Testis (tissue), 3 donors: ENCODE data around the gene KCND3. TPM values are rescaled to one million over a fixed set of nuclear protein-coding genes. Genes with fewer than 3 reads are reported as not detected.

Experiments
- DNase-seq: peaks from one replicate; pipeline ENCODE4 v3.0.0-alpha.2; 2019
- H3K27ac ChIP-seq, 2 donors: fragments of 200-600 bp; sonication (generic); one replicate each; pipeline ENCODE4 v1.5.1; 2019
- H3K27me3 ChIP-seq: fragments of 200-600 bp; sonication (generic); one replicate; pipeline ENCODE4 v1.5.1; 2019
- H3K36me3 ChIP-seq: fragments of 200-600 bp; sonication (generic); one replicate; pipeline ENCODE4 v1.5.1; 2017; ENCODE audit warnings: low read depth; ENCODE audit errors: missing control alignments
- H3K4me1 ChIP-seq: fragments of 200-600 bp; sonication (generic); one replicate; pipeline ENCODE4 v1.5.1; 2019
- H3K4me3 ChIP-seq, 2 donors: fragments of 200-600 bp; sonication (generic); one replicate each; pipeline ENCODE4 v1.5.1; 2017 to 2019
- H3K9me3 ChIP-seq: fragments of 200-600 bp; sonication (generic); one replicate; pipeline ENCODE4 v1.5.1; 2017
- POLR2A ChIP-seq: fragments of 450-650 bp; IDR thresholded peaks from one replicate; pipeline ENCODE4 v1.6.1; 2017; ENCODE audit warnings: antibody characterized with exemption, mild to moderate bottlenecking, moderate library complexity
- WGBS, 2 donors: methylation state at CpG; one replicate each; pipeline ENCODE4 v1.1.5; 2018; 5-methylcytosine and 5-hydroxymethylcytosine counted together
- intact Hi-C: fragments of 100-400 bp; cut with DNase I; formaldehyde crosslinking; loops from one replicate; pipeline ENCODE4 v1.15.1; 2023; ENCODE audit warnings: low total_unique reads
- polyA plus RNA-seq: library from polyadenylated mRNA; stranded (reverse); fragments of 350-450 nt; fragmentation: Illumina TruSeq; extraction: RNeasy Lipid Tissue Mini Kit (QIAGEN cat#74804); gene quantifications from one replicate; pipeline ENCODE4 v1.2.3, GENCODE V29; 2014; ENCODE audit warnings: low read depth, low replicate concordance; ENCODE audit not compliant: insufficient read depth
- total RNA-seq, 2 donors: library from RNA; depleted of rRNA; stranded (reverse); fragments of >200 nt; gene quantifications; one replicate each; pipeline ENCODE4 v1.2.3, GENCODE V29; 2016
- TF ChIP-seq, protein P1 (sequence below), 3 experiments: fragments of 450-650 bp in 2 of 3; fragments of 200-600 bp in 1 of 3; sonication (generic) in 1 of 3; IDR thresholded peaks; one replicate each; pipeline ENCODE4 v1.5.1; 2016 to 2019; ENCODE audit warnings: antibody characterized with exemption in 3 of 3, mild to moderate bottlenecking in 2 of 3, moderate library complexity in 1 of 3

KCND3 gene
- total and polyA plus RNA-seq, 3 donors from 2014 or later: 5.5 to 6.6 (median 6.0) TPM

DNA sequence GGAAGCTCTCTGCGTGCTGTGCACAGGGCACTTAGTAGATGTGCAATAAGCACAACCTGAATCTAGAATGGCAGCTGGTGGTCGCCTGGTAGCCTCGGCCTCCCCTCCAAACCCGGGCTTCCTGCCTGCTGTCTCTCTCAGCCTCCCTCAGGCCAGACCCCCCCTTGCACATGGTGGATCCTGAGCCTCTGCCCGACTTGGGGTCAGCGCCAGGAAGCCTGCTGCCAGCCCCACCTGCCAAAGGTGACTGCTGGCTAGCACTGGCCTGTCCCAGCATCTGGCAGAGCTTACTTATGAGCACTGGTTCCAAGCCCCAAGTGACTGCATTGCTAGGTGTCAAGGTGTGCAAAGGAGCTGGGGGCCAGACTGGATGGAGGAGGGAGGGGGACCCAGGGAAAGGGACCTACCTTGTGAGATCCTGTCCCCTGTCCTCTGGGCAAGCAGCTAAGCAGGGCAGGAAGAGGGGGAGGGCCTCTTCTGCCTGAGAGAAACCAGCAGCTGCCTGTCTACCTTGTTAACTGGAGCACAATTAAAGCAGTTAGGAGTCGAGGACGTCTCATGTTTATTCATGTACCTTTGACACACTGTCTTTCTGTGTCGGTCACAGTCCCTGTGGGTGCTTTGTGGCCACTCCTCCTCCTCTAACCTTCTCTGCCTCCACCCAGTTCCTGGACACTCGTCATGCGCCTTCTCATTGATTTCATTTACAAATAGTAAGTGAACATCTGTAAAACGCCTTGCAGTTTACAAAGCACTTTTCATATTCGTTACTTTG lies 132.9 kb downstream of the KCND3 start:
- WGBS, 2 donors: 64% methylated on average over 8 to 13 of the region's 13 CpGs
- Histone ChIP-seq H3K27me3 (no peaks in the 10 kb centered on the region), H3K9me3 (no peaks in the 10 kb centered on the region), H3K4me1 (no peaks in the 10 kb centered on the region), H3K36me3 (no peaks in the 10 kb centered on the region), H3K27ac (no peak overlapping the region), H3K4me3 (no peak overlapping the region)
- intact Hi-C loops: no loop called here
- no peak for DNase-seq
- TF ChIP-seq, protein P1, sequence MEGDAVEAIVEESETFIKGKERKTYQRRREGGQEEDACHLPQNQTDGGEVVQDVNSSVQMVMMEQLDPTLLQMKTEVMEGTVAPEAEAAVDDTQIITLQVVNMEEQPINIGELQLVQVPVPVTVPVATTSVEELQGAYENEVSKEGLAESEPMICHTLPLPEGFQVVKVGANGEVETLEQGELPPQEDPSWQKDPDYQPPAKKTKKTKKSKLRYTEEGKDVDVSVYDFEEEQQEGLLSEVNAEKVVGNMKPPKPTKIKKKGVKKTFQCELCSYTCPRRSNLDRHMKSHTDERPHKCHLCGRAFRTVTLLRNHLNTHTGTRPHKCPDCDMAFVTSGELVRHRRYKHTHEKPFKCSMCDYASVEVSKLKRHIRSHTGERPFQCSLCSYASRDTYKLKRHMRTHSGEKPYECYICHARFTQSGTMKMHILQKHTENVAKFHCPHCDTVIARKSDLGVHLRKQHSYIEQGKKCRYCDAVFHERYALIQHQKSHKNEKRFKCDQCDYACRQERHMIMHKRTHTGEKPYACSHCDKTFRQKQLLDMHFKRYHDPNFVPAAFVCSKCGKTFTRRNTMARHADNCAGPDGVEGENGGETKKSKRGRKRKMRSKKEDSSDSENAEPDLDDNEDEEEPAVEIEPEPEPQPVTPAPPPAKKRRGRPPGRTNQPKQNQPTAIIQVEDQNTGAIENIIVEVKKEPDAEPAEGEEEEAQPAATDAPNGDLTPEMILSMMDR (IDR thresholded peaks at IDR 0.05): no peak
- no peak for TF ChIP-seq POLR2A

DNA sequence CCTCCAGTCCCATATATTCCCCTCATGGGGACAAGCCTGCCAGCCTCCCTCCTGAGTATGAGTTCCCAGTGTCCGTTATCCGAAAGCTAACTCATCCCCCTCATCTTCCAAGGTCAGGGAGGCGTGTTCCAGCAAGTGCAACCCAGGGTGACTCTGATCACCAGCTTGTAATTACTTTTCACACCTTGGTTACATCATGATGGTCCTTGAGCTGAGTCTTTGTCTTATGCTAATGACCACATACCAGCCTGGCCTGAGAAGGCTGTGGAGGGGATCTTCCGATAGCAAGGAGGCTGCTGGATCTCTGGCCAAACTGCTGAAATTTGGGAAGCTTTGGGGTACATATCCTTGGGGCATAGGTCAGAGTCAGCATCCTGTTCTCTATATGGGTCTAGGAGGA lies 134.2 kb downstream of the KCND3 start:
- Histone ChIP-seq H3K36me3 (no peaks in the 10 kb centered on the region), H3K4me1 (no peaks in the 10 kb centered on the region), H3K27ac (no peak overlapping the region), H3K9me3 (no peaks in the 10 kb centered on the region), H3K4me3 (no peak overlapping the region), H3K27me3 (no peaks in the 10 kb centered on the region)
- no peak for DNase-seq
- intact Hi-C loops: no loop called here
- 67 to 73% methylated on average over 4 of the region's 4 CpGs for WGBS, 2 donors
- TF ChIP-seq, protein P1 (IDR thresholded peaks at IDR 0.05): no peak
- TF ChIP-seq POLR2A: no peak

DNA sequence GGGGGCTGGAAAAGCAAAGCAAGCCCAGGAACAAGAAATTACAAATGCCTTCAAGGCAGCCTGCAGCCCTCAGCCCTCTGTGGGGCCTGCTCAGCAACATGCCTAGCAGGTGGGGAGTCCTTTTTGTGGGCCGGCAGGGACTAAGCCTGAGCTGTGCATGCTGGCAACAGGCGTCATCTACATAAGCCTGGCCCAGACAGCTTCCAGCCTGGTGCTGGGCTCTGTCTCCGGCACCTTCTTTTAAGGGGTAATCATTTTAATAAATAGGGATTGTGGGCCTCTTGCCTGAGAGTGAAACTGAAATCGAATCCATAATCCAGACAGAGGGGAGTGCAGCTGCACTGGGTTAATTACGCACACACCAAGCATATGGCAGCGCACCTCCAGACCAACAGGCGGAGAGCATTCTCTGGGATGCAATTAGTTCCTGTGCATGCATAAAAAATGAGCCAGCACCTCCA lies 137.2 kb downstream of the KCND3 start:
- WGBS, 2 donors: 91 to 92% methylated on average over 2 to 7 of the region's 7 CpGs
- no peak overlapping the region for H3K27ac ChIP-seq
- H3K4me1 ChIP-seq: no peaks in the 10 kb centered on the region
- H3K9me3 ChIP-seq: no peaks in the 10 kb centered on the region
- TF ChIP-seq, protein P1 (IDR thresholded peaks at IDR 0.05): no peak
- no peak for TF ChIP-seq POLR2A
- DNase-seq: no peak
- H3K4me3 ChIP-seq: no peak overlapping the region
- no peaks in the 10 kb centered on the region for H3K36me3 ChIP-seq
- intact Hi-C loops: no loop called here
- H3K27me3 ChIP-seq: no peaks in the 10 kb centered on the region

DNA sequence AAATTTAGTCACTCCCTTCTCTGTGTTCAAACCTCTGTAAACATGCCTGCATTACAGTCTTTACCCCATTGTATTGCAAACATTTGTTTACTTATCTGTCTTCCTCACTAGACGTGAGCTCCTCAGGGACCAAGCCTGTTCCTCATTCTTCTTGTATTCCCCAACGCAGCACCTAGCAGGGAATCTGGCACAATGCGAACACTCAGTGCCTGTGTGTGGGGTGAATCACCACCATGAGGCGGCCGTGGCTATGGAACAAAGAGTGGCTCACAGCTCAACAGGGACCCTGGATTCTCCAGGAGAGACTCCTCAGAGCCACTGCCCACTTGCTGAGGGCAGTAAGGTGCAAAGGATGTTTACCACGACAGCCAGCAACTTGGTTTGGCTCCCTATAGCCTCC lies 137.9 kb downstream of the KCND3 start:
- Histone ChIP-seq H3K27ac (no peak overlapping the region), H3K4me3 (no peak overlapping the region), H3K36me3 (no peaks in the 10 kb centered on the region), H3K4me1 (no peaks in the 10 kb centered on the region), H3K9me3 (no peaks in the 10 kb centered on the region), H3K27me3 (no peaks in the 10 kb centered on the region)
- 54 to 83% methylated on average over 6 of the region's 6 CpGs for WGBS, 2 donors
- no peak for TF ChIP-seq POLR2A
- TF ChIP-seq, protein P1 (IDR thresholded peaks at IDR 0.05): no peak
- DNase-seq: no peak
- intact Hi-C loops: no loop called here

DNA sequence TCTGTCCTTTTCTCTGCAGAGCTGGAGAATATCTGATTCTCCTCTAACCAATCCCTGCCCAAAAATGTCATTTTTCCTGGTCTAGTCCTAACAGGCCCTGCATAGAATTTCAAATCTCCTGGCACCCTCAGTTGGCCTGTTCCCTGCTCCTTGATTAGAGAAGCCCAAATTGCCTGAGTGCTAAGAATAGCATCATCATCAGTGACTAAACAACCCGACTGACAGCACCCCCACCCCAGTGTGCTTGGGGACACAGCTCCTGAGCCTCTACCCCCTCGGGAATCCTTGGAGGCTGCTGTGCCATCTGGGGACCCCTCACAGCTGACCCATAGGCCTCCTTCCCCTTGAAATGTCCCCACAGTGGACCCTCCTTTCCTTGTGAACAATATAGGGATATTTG lies 139.4 kb downstream of the KCND3 start:
- 69 to 77% methylated on average over 2 of the region's 2 CpGs for WGBS, 2 donors
- TF ChIP-seq, protein P1 (IDR thresholded peaks at IDR 0.05): no peak
- TF ChIP-seq POLR2A: no peak
- Histone ChIP-seq H3K4me3 (no peak overlapping the region), H3K36me3 (no peaks in the 10 kb centered on the region), H3K4me1 (no peaks in the 10 kb centered on the region), H3K9me3 (no peaks in the 10 kb centered on the region), H3K27me3 (no peaks in the 10 kb centered on the region), H3K27ac (no peak overlapping the region)
- DNase-seq: no peak
- intact Hi-C loops: no loop called here
